Subcutaneous abdominal adipose tissue (tissue), 5 donors: ENCODE results near the gene ABCB10.

Experiments used
- H3K27ac ChIP-seq: one replicate; pipeline ENCODE4 v1.7.0; 2013; ENCODE audit warnings: low read depth, mild to moderate bottlenecking, inconsistent platforms, low read length, moderate library complexity
- H3K27me3 ChIP-seq, 5 donors: one replicate each; pipeline ENCODE4 v1.7.0; 2013; ENCODE audit warnings: low read length in 5 of 5, inconsistent platforms in 1 of 5; ENCODE audit not compliant: control insufficient read depth in 5 of 5, insufficient read depth in 4 of 5
- H3K36me3 ChIP-seq, 5 donors: one replicate each; pipeline ENCODE4 v1.7.0; 2013; ENCODE audit warnings: low read length in 5 of 5; ENCODE audit not compliant: control insufficient read depth in 5 of 5, insufficient read depth in 5 of 5
- H3K4me1 ChIP-seq, 5 donors: one replicate each; pipeline ENCODE4 v1.7.0; 2013; ENCODE audit warnings: low read length in 5 of 5, mild to moderate bottlenecking in 3 of 5, moderate library complexity in 1 of 5; ENCODE audit not compliant: control insufficient read depth in 5 of 5, insufficient read depth in 5 of 5
- H3K4me3 ChIP-seq, 5 donors: one replicate each; pipeline ENCODE4 v1.7.0; 2013; ENCODE audit warnings: low read length in 5 of 5, low read depth in 1 of 5
- H3K9ac ChIP-seq, 5 donors: one replicate each; pipeline ENCODE4 v1.7.0; 2013; ENCODE audit warnings: low read length in 5 of 5, mild to moderate bottlenecking in 4 of 5, moderate library complexity in 3 of 5
- H3K9me3 ChIP-seq, 5 donors: one replicate each; pipeline ENCODE4 v1.7.0; 2013; ENCODE audit warnings: low read length in 5 of 5; ENCODE audit not compliant: control insufficient read depth in 5 of 5
- donor health status: healthy.
- donor health status: healthy.
- donor health status: healthy.
- donor health status: healthy.
- donor health status: healthy.

ABCB10 gene

DNA sequence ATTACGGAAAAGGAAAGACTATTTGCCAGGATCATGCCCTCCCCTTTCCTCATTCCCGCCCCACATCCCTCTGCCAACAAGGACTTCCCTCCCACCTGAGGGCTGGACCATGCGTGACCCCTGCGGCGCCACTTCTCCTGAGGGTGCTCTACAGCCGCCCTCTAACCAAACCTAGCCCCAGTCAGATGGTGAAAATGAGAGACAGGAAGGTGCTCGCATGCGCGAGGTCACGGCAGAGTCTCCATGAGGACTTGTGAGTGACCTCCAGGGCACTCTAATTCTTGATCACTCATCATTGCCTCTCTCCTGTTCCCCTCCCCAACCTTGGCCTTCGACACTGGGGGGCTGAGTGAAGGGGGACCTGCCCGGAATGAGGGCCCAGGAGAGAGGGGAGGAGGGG, 35.3 kb upstream of the ABCB10 start:
- no peak overlapping the region for H3K4me3 ChIP-seq
- H3K27ac ChIP-seq = no peak overlapping the region
- H3K36me3 ChIP-seq = peaks cover 10 to 30% (median 23%) of the 10 kb centered on the region in 5 donors
- no peaks in the 10 kb centered on the region for H3K9me3 ChIP-seq
- peaks cover 8 to 20% (median 15%) of the 10 kb centered on the region in 5 donors for H3K4me1 ChIP-seq
- H3K27me3 ChIP-seq = no peaks in the 10 kb centered on the region
- H3K9ac ChIP-seq = no peak overlapping the region

DNA sequence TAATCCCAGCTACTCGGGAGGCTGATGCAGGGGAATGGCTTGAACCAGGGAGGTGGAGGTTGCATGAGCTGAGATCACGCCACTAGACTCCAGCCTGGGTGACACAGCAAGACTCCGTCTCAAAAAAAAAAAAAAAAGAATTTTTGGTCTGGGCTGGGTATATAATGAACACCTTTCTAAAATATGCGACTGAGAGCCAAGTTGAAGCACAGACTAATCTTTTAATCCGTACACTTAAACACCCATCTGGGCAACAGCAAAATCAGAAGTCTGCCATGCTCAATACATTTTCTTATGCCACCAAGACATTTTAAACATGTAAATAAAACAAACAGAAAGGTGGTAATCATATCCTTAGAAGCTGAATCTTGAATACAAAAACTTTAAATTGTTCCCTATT, 31.6 kb upstream of the ABCB10 start:
- H3K9me3 ChIP-seq = no peaks in the 10 kb centered on the region
- peaks cover 7 to 30% (median 24%) of the 10 kb centered on the region in 5 donors for H3K36me3 ChIP-seq
- no peaks in the 10 kb centered on the region for H3K27me3 ChIP-seq
- H3K27ac ChIP-seq = no peak overlapping the region
- H3K4me3 ChIP-seq = no peak overlapping the region
- H3K9ac ChIP-seq = no peak overlapping the region
- H3K4me1 ChIP-seq = no peaks in the 10 kb centered on the region

DNA sequence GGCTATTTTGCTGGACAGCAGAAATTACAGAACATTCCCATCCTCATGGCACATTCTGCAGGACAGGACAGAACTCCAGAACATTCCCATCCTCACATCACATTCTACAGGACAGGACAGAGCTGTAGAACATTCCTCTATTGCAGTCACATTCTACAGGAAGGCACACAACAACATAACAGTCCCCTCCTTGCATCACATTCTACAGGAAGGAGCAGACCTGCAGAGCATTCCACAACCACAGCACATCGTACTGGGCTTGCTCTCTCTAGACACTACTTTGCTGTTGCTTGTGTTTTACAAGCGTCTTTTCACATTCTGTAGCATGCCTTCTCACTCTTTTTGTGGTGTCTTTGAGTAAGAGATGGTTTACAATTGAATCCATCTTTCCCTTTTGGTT, 26.8 kb upstream of the ABCB10 start:
- Histone ChIP-seq H3K4me1 (peaks cover 0 to 10% (median 8%) of the 10 kb centered on the region in 5 donors), H3K27ac (no peak overlapping the region), H3K36me3 (peaks cover 0 to 2% (median 0%) of the 10 kb centered on the region in 5 donors), H3K9ac (no peak overlapping the region), H3K4me3 (no peak overlapping the region), H3K9me3 (no peaks in the 10 kb centered on the region), H3K27me3 (no peaks in the 10 kb centered on the region)

DNA sequence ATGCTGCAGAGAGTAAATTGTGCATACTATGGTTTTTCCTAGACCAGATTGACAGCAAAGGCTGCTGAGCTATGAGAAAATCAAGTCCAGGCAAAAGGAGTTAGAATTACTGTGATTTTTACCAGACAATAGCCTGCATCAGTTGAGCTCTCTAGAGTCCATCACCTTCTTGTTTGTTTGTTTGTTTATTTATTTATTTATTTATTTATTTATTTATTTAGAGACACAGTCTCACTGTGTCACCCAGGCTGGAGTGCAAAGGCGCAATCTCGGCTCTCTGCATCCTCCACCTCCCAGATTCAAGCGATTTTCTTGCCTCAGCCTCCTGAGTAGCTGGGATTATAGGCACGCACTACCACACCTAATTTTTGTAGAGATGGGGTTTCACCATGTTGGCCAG, 24.2 kb upstream of the ABCB10 start:
- Histone ChIP-seq H3K9me3 (no peaks in the 10 kb centered on the region), H3K36me3 (no peaks in the 10 kb centered on the region), H3K27me3 (no peaks in the 10 kb centered on the region)

DNA sequence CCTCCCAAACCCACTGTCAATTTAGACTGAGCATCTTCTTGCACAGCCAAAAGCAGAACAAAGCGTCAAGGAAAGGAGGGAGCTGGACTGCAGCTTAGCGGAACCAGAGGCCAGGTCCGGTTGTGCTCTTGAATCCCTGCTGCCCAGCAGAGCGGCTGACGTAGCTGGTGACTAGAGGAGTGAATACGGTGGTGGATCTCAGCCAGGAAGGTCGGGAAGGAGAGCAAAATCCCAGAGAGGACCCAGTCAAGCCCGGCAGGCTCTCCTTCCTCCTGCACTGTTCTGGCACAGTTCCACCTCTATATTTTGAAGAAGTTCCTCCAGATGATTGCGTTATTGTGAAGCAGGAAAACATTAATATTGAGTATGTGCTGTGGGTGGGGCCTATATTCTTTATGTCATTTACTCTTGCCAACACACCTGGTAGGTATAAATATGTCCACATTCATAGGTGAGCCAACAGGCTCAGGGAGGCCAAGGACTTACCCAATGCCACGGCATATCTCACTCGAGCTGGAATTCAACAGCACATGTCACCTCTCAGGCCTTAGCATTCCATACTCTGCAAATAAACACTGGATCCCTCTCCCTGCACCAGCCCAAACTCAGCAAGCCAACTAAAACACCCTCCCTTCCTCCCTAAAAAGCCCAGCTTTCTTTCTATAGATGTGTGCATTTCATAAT, 23.6 kb upstream of the ABCB10 start:
- Histone ChIP-seq H3K27ac (no peak overlapping the region), H3K9ac (peak overlapping the region in 1 of 5 donors; percentile 20)

More for the DNA sequence above, 24.2 kb upstream of the ABCB10 start:
- peaks cover 7 to 26% (median 24%) of the 10 kb centered on the region in 5 donors for H3K4me1 ChIP-seq
- H3K27ac ChIP-seq = no peak overlapping the region
- H3K4me3 ChIP-seq = no peak overlapping the region
- no peak overlapping the region for H3K9ac ChIP-seq

DNA sequence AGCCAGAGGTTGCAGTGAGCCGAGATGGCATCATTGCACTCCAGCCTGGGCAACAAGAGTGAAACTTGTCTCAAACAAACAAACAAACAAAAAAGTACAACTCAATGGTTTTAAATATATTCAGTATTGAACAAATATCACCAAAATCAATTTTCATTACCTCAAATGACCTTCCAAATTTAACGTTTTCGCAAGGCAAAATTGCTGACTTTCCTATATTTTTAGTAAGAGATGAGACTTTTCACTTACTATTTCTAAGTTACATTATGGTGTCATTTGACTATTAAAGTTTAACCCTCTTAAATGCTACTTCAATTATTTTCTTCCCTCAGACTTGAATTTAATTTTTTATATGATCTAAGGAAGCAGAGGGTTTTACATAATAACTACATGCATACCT, 23.0 kb upstream of the ABCB10 start:
- H3K9ac ChIP-seq = no peak overlapping the region
- no peak overlapping the region for H3K27ac ChIP-seq
- H3K27me3 ChIP-seq = no peaks in the 10 kb centered on the region
- no peak overlapping the region for H3K4me3 ChIP-seq
- H3K4me1 ChIP-seq = peaks cover 7 to 26% (median 24%) of the 10 kb centered on the region in 5 donors
- H3K36me3 ChIP-seq = no peaks in the 10 kb centered on the region
- H3K9me3 ChIP-seq = no peaks in the 10 kb centered on the region

More for the DNA sequence above, 23.6 kb upstream of the ABCB10 start:
- Histone ChIP-seq H3K9me3 (no peaks in the 10 kb centered on the region), H3K36me3 (no peaks in the 10 kb centered on the region), H3K4me3 (peak overlapping the region in 2 of 5 donors; percentile 10 to 44), H3K4me1 (peaks cover 7 to 26% (median 24%) of the 10 kb centered on the region in 5 donors), H3K27me3 (no peaks in the 10 kb centered on the region)

DNA sequence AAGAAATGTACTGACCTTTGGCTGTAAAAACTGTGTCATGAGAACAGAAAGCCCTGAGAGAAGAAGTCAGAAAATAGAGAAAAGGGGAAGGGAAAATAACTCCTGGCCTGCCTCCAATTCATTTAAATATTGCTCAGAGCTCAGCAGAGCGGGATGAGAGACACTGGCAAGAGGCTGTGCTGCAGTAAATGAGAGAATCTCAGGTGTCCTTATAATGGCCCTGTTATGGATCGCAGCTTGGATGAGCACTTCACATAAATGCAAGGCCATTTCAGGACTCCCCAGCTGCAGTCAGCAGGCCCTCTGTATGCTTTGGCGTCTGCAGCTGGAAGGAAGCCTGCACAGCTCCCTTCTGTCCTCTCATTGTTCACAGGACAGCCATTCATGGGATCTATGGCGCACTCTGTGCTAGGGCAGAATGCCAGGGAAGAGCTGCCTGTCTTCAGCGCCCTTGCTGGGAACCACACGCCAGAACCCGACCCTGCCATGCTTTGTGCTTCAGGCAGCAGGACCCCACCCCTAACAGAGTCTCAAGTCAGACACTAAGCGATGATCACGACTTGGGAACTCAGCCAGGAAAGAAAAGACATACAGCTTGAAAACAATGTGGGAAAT, 20.7 kb upstream of the ABCB10 start:
- Histone ChIP-seq H3K9me3 (no peaks in the 10 kb centered on the region), H3K4me1 (peaks cover 7 to 26% (median 24%) of the 10 kb centered on the region in 5 donors), H3K36me3 (no peaks in the 10 kb centered on the region), H3K9ac (peak overlapping the region; percentile 7 to 69 (median 59)), H3K4me3 (peak overlapping the region; percentile 35 to 78 (median 67)), H3K27me3 (no peaks in the 10 kb centered on the region), H3K27ac (peak overlapping the region; percentile 80)

DNA sequence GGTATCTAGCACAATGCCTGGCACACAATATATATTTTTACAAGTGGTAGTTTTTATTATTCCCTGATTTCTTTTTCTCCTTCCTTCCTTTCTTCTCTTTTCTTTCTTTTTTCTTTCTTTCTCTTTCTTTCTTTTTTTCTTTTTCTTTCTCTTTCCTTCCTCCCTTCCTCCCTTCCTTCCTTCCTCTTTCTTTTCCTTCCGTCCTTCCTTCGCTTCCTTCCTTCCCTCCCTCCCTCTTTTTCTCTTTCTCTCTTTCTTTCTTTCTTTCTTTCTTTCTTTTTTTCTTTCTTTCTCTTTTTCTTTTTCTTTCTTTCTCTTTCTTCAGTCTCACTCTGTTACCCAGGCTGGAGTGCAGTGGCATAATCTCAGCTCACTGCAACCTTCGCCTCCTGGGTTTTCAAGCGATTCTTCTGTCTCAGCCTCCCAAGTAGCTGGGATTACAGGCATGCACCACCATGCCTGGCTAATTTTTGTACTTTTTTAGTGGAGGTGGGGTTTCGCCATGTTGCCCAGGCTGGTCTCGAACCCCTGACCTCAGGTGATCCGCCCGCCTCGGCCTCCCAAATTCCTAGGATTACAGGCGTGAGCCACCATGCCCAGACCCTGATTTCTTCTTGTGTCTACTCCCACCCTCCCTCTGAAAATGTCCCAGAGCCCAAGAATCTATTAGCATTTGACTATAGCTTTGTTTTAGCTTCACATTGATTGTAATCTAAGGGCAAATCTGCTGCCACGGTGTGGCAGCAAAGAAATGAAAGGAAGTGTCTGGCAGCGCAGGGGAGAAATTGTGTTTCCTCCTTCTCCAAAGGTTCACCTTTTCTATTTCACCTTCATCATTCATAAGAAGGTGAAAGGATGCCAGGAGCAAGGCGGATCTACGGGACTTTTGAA, 19.9 kb upstream of the ABCB10 start:
- Histone ChIP-seq H3K27me3 (no peaks in the 10 kb centered on the region), H3K4me1 (peaks cover 7 to 26% (median 24%) of the 10 kb centered on the region in 5 donors), H3K9ac (peak overlapping the region in 3 of 5 donors; percentile 59 to 69 (median 66)), H3K27ac (peak overlapping the region; percentile 80), H3K36me3 (no peaks in the 10 kb centered on the region), H3K4me3 (peak overlapping the region; percentile 35 to 78 (median 67)), H3K9me3 (no peaks in the 10 kb centered on the region)

DNA sequence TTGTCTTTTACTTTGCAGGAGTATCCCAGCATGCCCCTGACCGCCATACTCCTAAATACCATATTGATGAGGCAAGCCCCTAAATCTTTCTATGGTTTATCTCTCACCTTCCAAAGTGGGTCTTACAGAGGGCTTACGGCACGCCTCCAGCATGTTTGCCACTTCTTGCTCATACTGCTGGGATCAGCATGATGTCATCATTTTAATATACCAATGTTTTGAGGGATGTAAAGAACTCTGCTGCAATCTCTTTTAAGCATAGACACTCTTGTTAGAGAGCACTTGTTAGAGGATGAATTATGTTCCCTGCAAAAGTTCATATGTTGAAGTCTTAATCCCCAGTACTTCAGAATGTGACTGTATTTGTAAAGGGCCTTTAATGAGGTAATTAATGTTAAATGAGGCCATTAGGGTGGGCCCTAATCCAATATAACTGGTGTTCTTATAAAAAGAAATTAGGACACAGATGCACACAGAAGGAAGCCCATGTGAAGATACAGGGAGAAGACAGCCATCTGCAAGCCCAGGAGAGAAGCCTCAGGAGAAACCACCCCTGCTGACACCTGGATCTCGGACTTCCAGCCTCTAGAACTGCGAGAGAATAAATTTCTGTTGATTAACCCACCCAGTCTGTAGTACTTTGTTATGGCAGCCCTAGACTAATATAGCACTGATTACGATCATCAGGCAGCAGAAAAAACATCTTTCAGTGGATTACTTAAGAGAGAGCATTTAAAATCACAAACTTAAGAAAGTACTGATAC, 16.4 kb upstream of the ABCB10 start:
- Histone ChIP-seq H3K4me1 (peaks cover 7 to 16% (median 16%) of the 10 kb centered on the region in 5 donors), H3K27ac (no peak overlapping the region), H3K27me3 (no peaks in the 10 kb centered on the region), H3K36me3 (no peaks in the 10 kb centered on the region), H3K9ac (no peak overlapping the region), H3K9me3 (no peaks in the 10 kb centered on the region), H3K4me3 (no peak overlapping the region)
